Neural progenitor cell (in vitro differentiated cells): ENCODE results near the gene PDE4A. TPM values are rescaled to one million over a fixed set of nuclear protein-coding genes. Genes with fewer than 3 reads are reported as not detected.

Source experiments
- DNase-seq: peaks from one replicate; pipeline ENCODE4 v3.0.0-alpha.2; 2016; ENCODE audit warnings: low spot score
- H2AFZ ChIP-seq: fragments of 200-600 bp; sonication (generic); replicated peaks from 2 replicates; pipeline ENCODE4 v1.6.1; 2016; ENCODE audit warnings: antibody characterized with exemption
- H3F3A ChIP-seq: fragments of 200-600 bp; sonication (generic); 2 replicates; pipeline ENCODE4 v1.6.1; 2016; ENCODE audit warnings: antibody characterized with exemption, low read depth
- H3K27ac ChIP-seq: fragments of 200-600 bp; sonication (generic); 2 replicates; pipeline ENCODE4 v1.5.1; 2016; ENCODE audit warnings: mild to moderate bottlenecking
- H3K27me3 ChIP-seq: fragments of 200-600 bp; sonication (generic); 2 replicates; pipeline ENCODE4 v1.6.1; 2016; ENCODE audit warnings: mild to moderate bottlenecking, moderate library complexity
- H3K36me3 ChIP-seq: fragments of 200-600 bp; sonication (generic); 2 replicates; pipeline ENCODE4 v1.5.1; 2016
- H3K4me1 ChIP-seq: fragments of 200-600 bp; sonication (generic); 2 replicates; pipeline ENCODE4 v1.6.1; 2016; ENCODE audit warnings: mixed run types
- H3K4me2 ChIP-seq: fragments of 200-600 bp; sonication (generic); 2 replicates; pipeline ENCODE4 v1.6.1; 2016
- H3K4me3 ChIP-seq: fragments of 200-600 bp; sonication (generic); 2 replicates; pipeline ENCODE4 v1.5.1; 2016
- H3K79me2 ChIP-seq: fragments of 200-600 bp; sonication (generic); 2 replicates; pipeline ENCODE4 v1.6.1; 2016; ENCODE audit warnings: low read depth
- H3K9ac ChIP-seq: fragments of 200-600 bp; sonication (generic); 2 replicates; pipeline ENCODE4 v1.6.1; 2016
- H3K9me3 ChIP-seq: fragments of 200-600 bp; sonication (generic); 2 replicates; pipeline ENCODE4 v1.5.1; 2016; ENCODE audit warnings: low read depth
- H4K20me1 ChIP-seq: fragments of 200-600 bp; sonication (generic); 2 replicates; pipeline ENCODE4 v1.6.1; 2016; ENCODE audit warnings: low read depth
- H3K27ac Mint-ChIP-seq: 3 replicates; pipeline ENCODE4 v1.8.0; 2021; ENCODE audit warnings: mixed read lengths
- H3K27me3 Mint-ChIP-seq: 2 replicates; pipeline ENCODE4 v1.8.0; 2022; ENCODE audit warnings: low read depth, mild to moderate bottlenecking, inconsistent platforms, moderate library complexity, mixed read lengths; ENCODE audit not compliant: insufficient read depth
- H3K36me3 Mint-ChIP-seq: 3 replicates; pipeline ENCODE4 v1.8.0; 2021; ENCODE audit warnings: mixed read lengths
- H3K4me1 Mint-ChIP-seq: 3 replicates; pipeline ENCODE4 v1.8.0; 2021; ENCODE audit warnings: mixed read lengths
- H3K4me3 Mint-ChIP-seq: 3 replicates; pipeline ENCODE4 v1.8.0; 2021; ENCODE audit warnings: mild to moderate bottlenecking, moderate library complexity, mixed read lengths
- H3K9me3 Mint-ChIP-seq: 3 replicates; pipeline ENCODE4 v1.8.0; 2020; ENCODE audit warnings: mixed read lengths
- EZH2 ChIP-seq: fragments of 200-600 bp; sonication (generic); IDR thresholded peaks from 2 replicates; pipeline ENCODE4 v1.6.1; 2017; ENCODE audit warnings: antibody characterized with exemption, mild to moderate bottlenecking, moderate library complexity
- EZH2phosphoT487 ChIP-seq: fragments of 200-600 bp; sonication (generic); IDR thresholded peaks from 2 replicates; pipeline ENCODE4 v1.6.1; 2017; ENCODE audit warnings: antibody characterized with exemption
- total RNA-seq: library from RNA; depleted of rRNA; stranded (reverse); fragments of >200 nt; gene quantifications from 2 replicates; pipeline ENCODE4 v1.2.3, GENCODE V29; 2015; ENCODE audit warnings: low replicate concordance
- TF ChIP-seq, protein P1 (sequence below): fragments of 200-600 bp; sonication (generic); IDR thresholded peaks from 2 replicates; pipeline ENCODE4 v1.5.1; 2017; ENCODE audit warnings: antibody characterized with exemption, mild to moderate bottlenecking

The PDE4A gene
- total RNA-seq, 1 donor from 2014 or later: 0.37 TPM

DNA sequence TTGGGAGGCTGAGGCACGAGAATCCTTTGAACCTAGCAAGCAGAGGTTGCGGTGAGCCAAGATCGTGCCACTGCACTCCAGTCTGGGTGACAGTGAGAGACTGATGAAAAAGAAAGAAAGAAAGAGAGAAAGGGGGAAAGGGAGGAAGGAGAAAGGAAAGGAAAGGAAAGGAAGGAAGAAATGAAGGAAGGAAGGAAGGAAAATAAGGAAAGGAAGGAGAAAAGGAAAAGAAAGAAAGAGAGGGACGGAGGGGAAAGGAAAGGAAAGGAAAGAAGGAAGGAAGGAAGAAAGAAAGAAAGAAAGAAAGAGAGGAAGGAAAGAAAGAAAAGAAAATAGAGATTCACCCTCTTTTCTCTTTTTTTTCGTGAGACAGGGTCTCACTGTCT lies 8.7 kb downstream of the PDE4A start:
- no peak overlapping the region for H3K4me2 ChIP-seq
- Mint-ChIP-seq H3K9me3 (peaks cover 4% of the 10 kb centered on the region), H3K36me3 (no peaks in the 10 kb centered on the region), H3K4me1 (peaks cover 12% of the 10 kb centered on the region), H3K27ac (no peak overlapping the region), H3K4me3 (no peak overlapping the region), H3K27me3 (peaks cover 76% of the 10 kb centered on the region)
- H3K36me3 ChIP-seq: no peaks in the 10 kb centered on the region
- no peak overlapping the region for H3K4me3 ChIP-seq
- H4K20me1 ChIP-seq: peaks cover 23% of the 10 kb centered on the region
- no peaks in the 10 kb centered on the region for H3K79me2 ChIP-seq
- H3K9ac ChIP-seq: no peak overlapping the region
- H3K27ac ChIP-seq: no peak overlapping the region
- H2AFZ ChIP-seq: no peak overlapping the region
- no peak for DNase-seq
- TF ChIP-seq, protein P1, sequence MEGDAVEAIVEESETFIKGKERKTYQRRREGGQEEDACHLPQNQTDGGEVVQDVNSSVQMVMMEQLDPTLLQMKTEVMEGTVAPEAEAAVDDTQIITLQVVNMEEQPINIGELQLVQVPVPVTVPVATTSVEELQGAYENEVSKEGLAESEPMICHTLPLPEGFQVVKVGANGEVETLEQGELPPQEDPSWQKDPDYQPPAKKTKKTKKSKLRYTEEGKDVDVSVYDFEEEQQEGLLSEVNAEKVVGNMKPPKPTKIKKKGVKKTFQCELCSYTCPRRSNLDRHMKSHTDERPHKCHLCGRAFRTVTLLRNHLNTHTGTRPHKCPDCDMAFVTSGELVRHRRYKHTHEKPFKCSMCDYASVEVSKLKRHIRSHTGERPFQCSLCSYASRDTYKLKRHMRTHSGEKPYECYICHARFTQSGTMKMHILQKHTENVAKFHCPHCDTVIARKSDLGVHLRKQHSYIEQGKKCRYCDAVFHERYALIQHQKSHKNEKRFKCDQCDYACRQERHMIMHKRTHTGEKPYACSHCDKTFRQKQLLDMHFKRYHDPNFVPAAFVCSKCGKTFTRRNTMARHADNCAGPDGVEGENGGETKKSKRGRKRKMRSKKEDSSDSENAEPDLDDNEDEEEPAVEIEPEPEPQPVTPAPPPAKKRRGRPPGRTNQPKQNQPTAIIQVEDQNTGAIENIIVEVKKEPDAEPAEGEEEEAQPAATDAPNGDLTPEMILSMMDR: no peak
- TF ChIP-seq EZH2phosphoT487 (no peak), EZH2 (no peak)
- H3F3A ChIP-seq: peaks cover 37% of the 10 kb centered on the region
- H3K27me3 ChIP-seq: peaks cover 99% of the 10 kb centered on the region
- H3K4me1 ChIP-seq: peaks cover 6% of the 10 kb centered on the region
- no peaks in the 10 kb centered on the region for H3K9me3 ChIP-seq

DNA sequence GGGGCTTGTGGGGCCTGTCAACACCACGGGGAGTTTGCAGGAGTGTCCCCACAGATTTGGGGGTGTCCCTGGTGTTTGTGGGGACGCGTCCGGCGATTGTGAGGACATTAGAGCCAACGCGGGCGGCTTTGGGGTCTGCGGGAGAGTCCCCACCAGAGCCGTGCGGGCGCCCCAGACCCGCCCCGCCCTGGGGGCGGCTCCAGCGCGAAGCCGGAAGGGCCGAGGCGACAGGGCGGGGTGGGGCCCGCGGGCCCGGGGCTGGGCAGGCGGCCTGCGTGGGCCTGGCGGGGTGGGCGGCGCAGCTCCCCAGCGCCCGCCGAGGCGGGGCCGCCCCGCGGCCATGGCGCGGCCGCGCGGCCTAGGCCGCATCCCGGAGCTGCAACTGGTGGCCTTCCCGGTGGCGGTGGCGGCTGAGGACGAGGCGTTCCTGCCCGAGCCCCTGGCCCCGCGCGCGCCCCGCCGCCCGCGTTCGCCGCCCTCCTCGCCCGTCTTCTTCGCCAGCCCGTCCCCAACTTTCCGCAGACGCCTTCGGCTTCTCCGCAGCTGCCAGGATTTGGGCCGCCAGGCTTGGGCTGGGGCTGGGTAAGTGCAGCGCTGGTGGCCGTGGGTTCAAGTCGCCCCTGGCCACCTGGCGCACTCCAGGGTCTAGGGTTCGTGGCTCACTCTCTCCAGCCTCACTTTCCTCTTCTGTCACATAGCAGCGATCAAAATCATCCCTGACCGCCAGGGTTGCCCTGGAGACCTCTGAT lies 10.3 kb downstream of the PDE4A start:
- peaks cover 6% of the 10 kb centered on the region for H3K4me1 ChIP-seq
- no peak overlapping the region for H3K27ac ChIP-seq
- peaks cover 8% of the 10 kb centered on the region for H4K20me1 ChIP-seq
- Mint-ChIP-seq H3K36me3 (no peaks in the 10 kb centered on the region), H3K27me3 (peaks cover 70% of the 10 kb centered on the region), H3K27ac (peak overlapping the region; percentile 69), H3K9me3 (peaks cover 4% of the 10 kb centered on the region), H3K4me1 (peaks cover 12% of the 10 kb centered on the region), H3K4me3 (peak overlapping the region; percentile 68)
- H3K9me3 ChIP-seq: no peaks in the 10 kb centered on the region
- H3K9ac ChIP-seq: no peak overlapping the region
- TF ChIP-seq, protein P1: peak; percentile 4
- peak; percentile 94 for TF ChIP-seq EZH2
- TF ChIP-seq EZH2phosphoT487: peak; percentile 87
- DNase-seq: peak; percentile 44
- no peaks in the 10 kb centered on the region for H3K36me3 ChIP-seq
- peaks cover 25% of the 10 kb centered on the region for H3F3A ChIP-seq
- peaks cover 82% of the 10 kb centered on the region for H3K27me3 ChIP-seq
- H2AFZ ChIP-seq: no peak overlapping the region
- peak overlapping the region; percentile 64 for H3K4me2 ChIP-seq
- H3K4me3 ChIP-seq: peak overlapping the region; percentile 32
- no peaks in the 10 kb centered on the region for H3K79me2 ChIP-seq

DNA sequence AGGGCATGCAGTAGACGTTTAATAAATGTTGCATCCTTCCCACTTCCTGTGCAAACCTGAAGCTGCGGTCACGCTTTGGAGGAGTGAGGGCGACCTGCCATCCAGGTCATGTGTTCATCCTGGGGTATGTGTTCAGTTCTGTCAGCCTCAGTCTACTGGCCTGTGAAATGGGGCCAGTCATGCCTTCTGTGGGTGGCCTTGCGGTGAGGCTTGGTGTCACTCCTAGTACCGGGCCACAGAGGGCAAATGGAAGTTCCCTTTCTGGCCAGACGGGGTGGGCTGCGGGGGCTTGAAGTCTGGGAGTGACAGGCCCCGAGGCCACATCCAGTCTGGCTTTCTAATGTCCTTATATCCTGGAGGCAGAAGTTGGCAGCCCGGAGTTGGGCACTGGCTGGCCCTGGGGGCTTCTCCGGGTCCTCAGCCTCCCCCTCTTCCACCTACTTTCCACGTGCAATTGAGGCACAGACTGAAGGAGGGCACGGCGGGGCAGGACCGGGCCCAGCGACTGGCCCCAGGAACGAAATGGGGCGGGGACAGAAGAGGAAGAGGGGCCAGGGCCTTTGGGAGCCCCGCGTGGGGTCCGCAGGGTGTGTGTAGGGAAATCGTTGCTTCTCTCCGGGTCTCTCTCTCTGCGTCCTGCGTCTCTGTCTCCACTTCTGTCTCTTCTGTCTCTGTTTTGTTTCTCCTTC lies 11.1 kb downstream of the PDE4A start:
- H3K4me2 ChIP-seq: peak overlapping the region; percentile 73
- peaks cover 25% of the 10 kb centered on the region for H3F3A ChIP-seq
- Mint-ChIP-seq H3K9me3 (peaks cover 4% of the 10 kb centered on the region), H3K36me3 (no peaks in the 10 kb centered on the region), H3K27ac (peak overlapping the region; percentile 69), H3K27me3 (peaks cover 66% of the 10 kb centered on the region), H3K4me1 (peaks cover 12% of the 10 kb centered on the region), H3K4me3 (peak overlapping the region; percentile 76)
- no peak overlapping the region for H2AFZ ChIP-seq
- H3K27me3 ChIP-seq: peaks cover 75% of the 10 kb centered on the region
- H3K9ac ChIP-seq: no peak overlapping the region
- no peak overlapping the region for H3K27ac ChIP-seq
- peak overlapping the region; percentile 40 for H3K4me3 ChIP-seq
- no peaks in the 10 kb centered on the region for H3K79me2 ChIP-seq
- H3K9me3 ChIP-seq: no peaks in the 10 kb centered on the region
- peak; percentile 88 for TF ChIP-seq EZH2
- TF ChIP-seq EZH2phosphoT487: peak; percentile 75
- TF ChIP-seq, protein P1: no peak
- H4K20me1 ChIP-seq: peaks cover 8% of the 10 kb centered on the region
- H3K36me3 ChIP-seq: no peaks in the 10 kb centered on the region
- DNase-seq: no peak
- H3K4me1 ChIP-seq: peaks cover 6% of the 10 kb centered on the region
